NCI-H1694 (cell line): ENCODE results near the gene MIOX.

Experiments
- DNase-seq: peaks from one replicate; lab custom pipeline; 2025; lab: John Stamatoyannopoulos, UW

The MIOX gene

DNA sequence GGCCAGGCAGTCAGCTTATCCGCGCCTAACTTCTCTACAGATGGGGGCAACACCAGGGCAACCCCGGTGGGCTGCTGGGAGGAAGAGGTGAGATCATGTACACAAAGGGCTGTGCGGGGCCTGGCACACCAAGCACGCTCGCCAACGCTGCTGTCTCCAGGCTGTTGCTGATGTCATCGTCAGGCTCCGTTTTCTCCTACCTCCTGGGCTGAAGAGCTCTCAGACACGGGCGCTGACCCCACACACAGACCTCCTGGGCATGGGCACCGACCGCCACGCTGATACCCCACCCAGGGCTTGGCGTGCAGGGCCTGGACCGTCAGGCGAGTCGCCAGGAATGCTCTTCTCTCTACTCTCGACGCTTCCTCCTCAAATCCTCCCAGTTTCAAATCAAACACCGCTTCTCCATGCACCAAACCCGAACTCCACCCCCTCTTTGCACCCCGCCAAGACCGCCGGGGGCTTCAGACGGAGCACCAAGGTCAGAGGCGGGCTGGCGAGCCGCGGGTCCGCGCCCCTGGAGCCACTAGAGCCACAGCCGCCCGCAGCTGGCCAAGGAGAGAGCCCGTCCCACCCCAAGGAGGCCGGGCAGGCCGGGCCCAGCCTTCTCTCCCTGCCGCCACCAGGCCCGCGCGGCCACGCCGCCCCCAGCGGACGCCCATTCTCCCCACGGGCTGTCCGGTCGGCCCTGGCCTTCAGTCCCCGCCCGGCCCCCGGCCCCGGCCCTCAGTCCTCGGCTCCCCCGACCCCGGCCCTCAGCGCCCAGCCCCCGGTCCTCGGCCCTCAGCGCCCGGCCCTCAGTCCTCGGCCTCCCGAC lies 12.6 kb upstream of the MIOX start:
- peak; percentile 12 for DNase-seq

DNA sequence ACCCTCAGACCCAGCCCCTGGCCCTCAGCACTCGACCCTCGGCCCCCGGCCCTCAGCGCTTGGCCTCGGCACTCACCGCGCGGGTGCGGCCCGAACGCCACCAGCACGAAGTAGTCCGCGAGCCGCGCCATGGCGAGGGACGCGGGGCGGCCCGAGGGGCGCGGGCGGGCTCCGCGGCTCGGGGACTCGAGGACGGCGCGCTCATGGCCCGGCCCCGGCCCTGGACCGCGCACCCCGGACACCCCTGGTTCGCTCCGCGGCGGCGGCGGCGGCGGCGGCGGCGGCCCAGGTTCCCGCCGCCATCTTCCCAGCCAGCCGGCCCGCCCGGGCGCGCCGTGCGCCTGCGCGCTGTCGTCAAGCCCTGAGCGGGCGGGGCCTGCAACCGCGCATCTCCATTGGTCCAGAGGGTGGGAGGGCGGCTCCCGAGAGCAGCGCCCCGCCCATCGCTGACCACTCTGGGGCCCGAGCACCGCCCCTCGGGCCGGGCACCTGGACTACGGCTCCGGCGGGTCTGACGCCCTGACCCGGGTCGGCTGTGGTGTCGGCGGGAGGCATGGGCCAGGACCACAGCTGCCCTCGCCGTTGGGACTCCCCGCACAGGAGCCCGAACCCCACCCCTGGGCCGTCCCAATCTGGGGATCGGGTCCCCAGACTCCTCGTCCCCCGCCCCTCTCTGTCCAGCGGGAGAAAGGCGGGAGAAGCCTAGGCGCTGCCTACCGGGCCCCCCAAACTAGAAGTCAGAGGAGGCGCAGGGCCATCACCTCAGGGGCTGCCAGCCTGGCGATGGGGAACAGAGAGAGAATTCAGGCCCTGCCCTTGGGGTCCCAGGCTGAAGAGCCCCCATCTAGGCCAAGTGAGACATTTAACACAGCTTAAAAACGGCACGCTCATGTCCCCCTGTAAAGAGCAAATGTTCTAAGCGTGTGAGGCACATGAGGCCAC lies 11.7 kb upstream of the MIOX start, which contains the start of gene SBF1:
Gene SBF1, minus strand, starts transcription at position 326 of the 942 bp plus-strand sequence. Its CDS starts 195 bp downstream, at position 131.
- peak; percentile 50 for DNase-seq

DNA sequence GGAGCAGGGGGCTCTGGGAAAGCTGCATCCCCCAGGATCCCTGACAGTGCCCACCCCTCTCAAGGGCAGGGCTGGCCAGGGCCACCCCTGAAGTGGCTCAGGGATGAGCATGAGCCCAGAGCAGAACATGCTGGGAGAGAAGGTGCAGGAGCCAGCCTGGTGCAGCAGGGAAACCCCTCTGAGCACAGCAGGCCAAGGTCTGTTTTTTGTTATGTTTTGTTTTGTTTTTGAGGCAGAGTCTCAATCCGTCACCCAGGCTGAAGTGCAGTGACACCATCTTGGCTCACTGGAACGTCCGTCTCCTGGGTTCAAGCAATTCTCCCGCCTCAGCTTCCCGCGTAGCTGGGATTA lies 11.0 kb upstream of the MIOX start:
- no peak for DNase-seq

DNA sequence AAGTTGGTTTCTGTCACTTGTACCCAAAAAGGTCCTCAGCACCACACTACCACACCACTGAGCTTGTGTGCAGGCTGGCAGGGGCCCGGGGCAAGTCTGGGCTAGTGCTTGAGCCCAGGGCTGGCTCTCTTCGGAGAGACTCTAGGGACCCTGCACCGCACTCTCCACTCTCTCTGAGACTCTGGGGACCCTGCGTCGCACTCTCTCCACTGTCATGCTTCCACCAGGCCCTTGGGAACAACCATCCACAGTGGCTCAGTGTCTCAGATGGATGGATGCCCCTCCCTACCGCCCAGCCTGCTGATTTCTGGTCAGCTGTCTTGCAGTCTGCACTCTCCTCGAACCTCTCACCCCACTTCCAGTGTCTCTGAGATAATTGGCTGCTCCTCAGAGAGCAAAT lies 9.8 kb upstream of the MIOX start:
- DNase-seq: no peak

DNA sequence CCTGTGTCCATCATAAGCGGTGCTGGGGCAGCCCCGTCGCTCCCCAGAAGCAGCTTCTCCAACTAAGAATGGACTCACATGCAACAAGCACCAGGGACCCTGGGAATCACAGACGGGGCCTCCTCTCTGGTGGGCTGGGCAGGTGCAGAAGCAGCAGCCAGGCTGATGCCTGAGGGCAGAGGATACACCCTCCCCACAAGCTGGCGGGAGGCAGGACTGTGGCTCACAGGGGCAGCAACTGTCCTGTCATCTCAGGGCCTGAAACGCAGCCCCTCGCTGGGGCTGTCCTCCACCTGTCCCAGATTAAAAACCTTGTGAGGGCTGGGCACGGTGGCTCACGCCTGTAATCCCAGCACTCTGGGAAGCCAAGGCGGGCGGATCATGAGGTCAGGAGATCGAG lies 8.7 kb upstream of the MIOX start:
- DNase-seq: no peak

DNA sequence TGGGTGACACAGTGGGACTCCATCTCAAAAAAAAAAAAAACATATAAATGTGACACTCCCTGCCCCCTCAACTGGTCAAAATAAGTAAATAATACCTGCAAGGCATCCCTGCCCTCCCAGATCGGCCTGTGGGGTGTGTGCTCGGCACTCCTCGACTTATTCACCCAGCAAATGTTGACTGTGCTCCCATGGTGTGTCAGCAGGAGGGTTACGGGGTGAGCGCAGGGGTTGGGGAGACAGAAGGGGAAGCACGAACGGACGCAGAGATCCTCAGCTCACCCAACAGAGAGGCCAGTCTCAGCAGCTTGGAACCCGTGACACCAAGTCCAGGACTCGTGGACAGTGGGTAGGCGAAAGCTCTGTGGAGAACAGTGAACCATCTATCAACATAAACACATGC lies 6.9 kb upstream of the MIOX start:
- no peak for DNase-seq

DNA sequence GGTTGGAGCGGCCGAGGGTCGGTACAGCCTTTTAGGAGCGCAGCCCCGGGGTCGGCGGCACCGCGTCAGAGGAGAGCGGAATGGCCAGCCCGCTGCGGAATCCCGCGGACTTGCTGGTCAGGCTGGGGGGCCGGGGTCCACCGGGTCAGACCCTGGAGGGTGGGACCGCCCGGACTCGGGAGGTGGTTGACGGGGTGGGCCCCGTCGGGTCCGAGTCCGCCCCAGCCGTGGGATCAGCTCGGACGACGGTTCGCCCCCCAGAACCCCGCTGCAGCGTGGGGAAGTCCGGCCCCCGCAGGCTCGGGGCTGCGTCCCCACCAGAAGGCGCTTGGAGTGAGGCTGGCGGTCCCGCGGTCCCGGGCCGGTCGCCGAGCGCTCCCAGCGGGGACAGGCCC lies 5.6 kb upstream of the MIOX start:
- no peak for DNase-seq

DNA sequence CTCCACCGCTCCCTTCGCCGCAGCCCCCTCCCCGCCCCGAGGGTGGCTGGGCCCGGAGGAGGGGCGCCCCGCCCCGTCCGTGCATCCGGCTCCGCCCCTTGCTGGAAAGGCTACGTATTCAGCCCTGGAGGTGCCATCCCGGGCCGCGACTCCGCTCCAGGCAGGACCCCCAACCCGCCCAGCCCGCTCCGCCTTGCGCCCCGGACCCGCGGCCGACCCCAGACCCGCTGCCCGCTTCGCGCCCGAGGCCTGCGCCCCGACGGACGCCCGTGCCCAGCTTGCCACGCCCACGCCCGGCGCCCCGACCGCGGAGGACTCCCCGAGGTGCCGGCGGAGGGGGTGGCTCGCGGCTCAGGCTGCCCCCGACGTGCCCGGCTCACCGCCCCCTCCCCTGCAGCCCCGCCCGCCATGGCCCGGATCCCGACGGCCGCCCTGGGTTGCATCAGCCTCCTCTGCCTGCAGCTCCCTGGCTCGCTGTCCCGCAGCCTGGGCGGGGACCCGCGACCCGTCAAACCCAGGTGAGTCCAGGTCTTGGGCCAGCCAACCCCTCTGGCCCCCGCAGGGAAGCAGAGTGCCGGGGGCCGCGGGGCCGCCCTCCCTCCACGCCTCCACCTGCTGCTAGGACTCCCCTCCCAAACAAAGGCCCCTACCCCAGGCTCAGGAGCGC lies 5.1 kb upstream of the MIOX start, which contains the start of gene ADM2:
Gene ADM2, plus strand, starts transcription at position 104 of the 667 bp plus-strand sequence. Its CDS starts 305 bp downstream, at position 409.
- no peak for DNase-seq

DNA sequence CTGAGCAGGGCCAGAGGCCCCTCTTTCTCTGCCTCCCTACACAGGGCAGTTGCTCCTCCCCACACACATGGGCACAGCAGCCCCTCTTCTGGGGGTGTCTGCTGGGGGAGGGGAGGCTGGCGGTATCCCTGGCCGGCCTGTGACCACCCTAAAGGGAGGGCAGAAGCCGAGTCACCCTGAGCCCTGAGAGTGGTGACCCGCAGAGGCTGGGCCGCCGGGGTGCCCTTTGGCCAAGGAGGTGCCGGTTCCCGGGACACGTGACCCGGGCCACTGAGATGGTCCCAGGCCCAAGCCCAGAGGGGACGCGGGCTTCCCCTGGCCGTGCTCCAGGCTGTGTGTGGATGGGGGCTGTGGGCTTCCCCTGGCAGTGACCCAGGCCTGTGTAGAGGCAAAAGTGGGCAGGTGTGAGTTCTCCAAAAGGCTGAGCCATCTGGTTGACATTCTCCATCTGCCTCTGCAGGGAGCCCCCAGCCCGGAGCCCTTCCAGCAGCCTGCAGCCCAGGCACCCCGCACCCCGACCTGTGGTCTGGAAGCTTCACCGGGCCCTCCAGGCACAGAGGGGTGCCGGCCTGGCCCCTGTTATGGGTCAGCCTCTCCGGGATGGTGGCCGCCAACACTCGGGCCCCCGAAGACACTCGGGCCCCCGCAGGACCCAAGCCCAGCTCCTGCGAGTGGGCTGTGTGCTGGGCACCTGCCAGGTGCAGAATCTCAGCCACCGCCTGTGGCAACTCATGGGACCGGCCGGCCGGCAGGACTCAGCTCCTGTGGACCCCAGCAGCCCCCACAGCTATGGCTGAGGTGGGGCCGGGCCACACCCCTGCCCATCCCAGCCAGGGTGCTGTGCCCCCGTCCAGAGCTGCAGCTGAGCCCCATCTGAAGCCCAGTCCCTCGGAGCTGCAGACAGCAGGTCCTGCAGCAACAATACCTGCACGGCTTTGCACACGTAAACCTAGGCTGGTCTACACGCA lies 4.3 kb upstream of the MIOX start:
- DNase-seq: peak; percentile 39

DNA sequence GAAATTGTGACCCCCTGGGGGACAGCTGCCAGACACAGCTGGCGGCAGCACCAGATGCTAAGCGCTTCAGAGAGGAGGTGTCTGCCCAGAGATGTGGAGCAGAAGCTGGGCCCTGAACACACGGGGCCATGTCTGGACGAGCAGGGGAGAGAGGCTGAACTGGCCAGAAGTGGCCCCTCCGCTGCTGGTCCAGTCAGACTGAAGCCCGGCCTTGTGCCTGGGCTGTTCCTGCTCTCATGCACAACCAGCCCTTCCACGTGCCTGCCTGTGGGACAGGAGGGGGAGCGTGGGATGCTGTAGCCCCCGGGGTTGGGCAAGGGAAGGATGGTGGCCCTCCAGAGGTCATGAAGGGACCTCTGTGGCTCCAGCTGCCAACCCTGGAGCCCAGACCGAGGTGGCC lies 3.6 kb upstream of the MIOX start:
- DNase-seq: no peak

DNA sequence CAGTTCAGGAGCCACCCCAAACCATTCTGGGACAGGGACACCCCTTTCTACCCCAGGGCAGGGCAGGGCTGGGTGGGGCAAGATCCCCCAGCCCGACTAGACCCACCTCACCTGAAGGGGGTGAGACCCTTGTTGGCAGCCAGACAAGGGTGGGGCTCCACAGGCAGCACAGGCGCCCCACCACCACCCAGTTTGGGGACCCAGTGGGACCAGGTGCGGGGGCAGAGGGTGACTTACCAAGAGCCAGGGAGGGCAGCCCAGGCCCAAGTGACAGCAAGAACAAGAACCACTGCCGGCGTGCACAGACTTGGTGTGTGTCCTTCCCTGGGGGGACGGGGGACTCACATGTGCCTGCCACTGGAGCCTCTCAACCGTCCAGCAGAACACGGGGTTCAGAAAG lies 3.1 kb upstream of the MIOX start:
- no peak for DNase-seq

DNA sequence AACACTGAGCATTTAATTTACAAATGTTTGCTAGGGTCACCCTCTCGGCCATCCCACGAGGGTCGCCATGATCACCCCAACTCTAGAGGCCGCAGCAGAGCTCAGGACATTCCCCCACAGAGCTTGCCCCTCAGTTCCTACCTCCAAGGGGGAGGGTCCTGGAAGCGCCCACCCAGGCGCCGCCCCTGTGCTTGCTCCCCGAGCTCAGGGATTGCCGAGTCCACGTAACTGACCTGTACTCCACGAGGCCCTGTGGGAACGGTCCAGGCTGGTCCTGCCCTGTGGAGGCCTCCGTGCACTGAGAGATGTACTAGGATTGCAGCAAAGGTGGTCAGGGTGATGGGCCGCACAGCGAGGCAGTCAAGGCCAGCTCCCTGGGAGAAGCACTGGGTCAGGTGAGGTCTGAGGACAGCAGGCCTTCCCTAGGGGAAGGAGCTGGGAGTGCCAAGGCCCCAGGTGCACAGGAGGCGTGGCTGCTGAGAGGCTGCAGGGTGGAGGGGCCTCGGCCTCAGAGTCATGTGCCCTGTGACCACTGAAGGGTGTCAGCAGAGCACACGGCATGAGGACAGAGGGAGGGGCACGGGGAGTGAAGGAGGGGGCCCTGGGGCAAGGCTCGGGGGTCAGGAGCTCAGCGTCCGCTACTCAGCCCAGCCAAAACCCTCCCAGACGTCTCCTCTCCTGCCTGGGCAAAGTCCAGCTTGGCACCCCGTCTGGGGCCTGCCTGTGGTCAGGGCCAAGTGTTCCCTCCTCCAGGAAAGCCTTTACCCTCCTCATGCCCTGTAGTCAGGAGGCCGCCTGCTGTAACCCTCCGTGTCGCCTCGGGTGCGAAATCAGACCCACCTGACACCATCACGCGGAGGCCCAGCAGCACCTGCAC lies 2.4 kb upstream of the MIOX start:
- no peak for DNase-seq

DNA sequence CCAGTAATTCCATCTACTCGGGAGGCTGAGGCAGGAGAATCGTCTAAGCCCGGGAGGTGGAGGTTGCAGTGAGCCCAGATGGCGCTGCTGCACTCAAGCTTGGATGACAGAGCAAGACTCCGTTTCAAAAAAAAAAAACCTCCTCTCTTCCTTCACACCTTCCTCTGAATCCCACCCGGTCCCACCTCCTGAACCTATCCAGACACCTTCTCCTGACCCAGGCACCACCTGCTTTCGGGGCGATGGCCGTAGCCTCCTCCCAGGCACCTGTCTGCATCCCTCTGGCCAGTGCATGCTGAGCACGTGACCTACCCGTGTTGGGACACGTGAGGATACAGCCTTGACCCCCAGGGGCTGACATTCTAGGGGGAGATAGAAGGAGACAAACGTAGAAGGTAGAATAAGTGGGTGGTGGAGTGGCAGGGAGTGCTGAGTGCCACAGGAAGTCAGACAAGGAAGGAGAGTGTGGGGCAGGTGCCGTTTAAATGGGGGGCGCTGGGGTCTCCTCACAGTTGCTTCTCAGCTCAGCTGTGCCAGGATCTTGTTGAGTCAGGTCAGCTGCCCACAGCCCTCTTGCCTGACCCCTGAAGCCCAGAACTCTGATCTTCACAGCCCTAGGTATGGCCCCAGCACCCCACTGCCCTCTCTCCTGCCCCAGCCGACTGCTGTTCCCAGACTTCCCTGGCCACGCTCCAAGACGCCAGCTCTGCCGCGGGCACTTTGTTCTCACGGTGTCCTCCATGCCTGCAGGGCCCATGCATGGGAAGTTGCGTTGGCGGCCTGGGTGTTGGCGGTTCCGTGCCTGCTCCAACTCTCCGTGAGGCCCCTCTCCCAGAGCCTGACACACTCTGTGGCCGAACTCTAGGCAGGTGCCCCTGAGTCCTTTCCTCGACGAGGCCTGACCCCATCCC lies 1.2 kb upstream of the MIOX start:
- no peak for DNase-seq

DNA sequence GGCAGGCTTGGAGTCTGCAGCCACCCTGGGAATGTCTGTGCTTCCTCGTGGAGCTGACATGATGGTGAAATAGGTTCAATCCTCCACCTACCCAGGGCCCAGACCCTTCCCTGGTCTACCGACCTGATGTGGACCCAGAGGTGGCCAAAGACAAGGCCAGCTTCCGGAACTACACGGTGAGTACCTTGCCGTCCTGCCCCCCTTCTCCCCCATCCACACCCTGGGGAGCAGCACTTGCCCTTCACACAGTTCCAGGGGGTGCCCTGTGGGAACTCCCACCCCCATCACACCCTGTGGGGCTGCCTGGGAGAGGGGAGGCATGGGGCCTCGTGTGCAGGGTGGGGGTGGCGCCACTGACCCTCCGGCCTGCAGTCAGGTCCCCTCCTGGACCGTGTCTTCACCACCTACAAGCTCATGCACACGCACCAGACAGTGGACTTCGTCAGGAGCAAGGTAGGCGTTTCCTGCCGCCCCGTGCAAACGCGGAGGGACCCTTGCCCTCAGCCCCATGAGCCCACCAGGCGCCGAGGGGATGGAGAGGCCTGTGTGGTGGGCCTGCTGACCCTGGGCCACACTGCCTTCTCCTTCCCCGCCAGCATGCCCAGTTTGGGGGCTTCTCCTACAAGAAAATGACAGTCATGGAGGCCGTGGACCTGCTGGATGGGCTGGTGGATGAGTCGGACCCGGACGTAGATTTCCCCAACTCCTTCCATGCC lies 789 bp downstream of the MIOX start:
- no peak for DNase-seq

DNA sequence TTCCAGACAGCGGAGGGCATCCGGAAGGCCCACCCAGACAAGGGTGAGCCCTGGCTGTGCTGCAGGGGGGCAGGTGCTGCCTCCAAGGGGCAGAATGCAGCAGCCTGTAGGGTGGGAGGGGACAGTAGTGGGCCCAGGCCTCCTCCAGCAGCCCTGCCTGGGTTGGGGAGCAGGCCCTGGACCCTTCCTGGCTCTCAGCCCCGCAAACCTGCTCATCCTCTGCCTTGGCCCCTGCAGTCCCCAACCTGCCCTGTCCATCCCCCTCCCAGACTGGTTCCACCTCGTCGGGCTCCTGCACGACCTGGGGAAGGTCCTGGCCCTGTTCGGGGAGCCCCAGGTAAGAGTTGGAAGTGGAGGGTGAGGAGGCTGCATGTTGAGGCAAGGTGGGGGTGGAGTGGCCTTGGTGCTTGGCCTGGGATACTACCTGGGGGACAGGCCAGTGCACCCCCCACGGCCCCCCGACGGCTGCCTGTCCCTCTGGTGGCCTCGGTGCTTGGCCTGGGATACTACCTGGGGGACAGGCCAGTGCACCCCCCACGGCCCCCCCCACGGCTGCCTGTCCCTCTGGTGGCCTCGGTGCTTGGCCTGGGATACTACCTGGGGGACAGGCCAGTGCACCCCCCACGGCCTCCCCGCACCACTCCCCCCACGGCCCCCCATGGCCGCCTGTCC lies 1.5 kb downstream of the MIOX start:
- no peak for DNase-seq

DNA sequence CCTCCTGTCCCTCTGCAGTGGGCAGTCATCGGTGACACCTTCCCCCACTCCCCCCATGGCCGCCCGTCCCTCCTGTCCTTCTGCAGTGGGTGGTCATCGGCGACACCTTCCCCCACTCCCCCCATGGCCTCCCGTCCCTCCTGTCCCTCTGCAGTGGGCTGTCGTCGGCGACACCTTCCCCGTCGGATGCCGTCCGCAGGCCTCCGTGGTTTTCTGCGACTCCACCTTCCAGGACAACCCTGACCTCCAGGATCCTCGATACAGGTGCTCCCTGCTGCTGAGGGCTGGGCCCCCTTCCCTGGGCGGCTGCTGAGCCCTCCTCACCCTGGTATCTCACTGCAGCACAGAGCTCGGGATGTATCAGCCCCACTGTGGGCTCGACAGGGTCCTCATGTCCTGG lies 2.2 kb downstream of the MIOX start:
- DNase-seq: no peak

DNA sequence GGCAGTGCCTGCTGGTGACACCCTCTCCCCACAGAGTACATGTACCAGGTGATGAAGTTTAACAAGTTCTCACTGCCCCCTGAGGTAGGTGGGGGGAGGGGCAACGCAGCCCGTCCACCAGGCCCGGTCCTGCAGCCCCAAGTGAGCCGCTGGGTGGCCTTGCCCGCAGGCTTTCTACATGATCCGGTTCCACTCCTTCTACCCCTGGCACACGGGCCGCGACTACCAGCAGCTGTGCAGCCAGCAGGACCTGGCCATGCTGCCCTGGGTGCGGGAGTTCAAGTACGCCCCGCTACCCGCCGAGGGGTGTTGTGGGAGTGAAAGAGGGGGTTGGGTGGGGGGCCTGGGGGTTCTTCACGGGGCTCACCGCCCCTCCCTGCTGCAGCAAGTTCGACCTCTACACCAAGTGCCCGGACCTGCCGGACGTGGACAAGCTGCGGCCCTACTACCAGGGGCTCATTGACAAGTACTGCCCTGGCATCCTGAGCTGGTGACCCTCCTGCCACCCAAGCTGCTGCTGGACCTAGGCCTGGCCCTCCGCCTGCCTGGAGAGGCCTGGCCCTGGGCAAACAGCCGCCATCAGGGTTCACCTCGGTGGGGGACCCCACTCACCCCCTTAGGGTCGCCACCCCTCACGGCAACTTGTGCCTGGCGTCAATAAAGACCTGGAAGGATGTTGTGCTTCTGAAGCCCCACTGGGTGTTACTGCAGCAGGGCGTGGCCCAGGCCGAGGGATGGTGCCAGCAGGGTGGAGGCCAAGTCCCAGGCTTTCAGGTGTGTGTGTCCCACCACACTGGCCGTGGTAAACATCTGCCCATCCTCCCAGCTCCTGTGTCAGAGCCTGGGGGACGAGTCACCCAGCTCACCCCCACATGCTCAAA lies 2.9 kb downstream of the MIOX start:
- no peak for DNase-seq
